ENCODE results near the gene GADL1.

GADL1 gene

DNA sequence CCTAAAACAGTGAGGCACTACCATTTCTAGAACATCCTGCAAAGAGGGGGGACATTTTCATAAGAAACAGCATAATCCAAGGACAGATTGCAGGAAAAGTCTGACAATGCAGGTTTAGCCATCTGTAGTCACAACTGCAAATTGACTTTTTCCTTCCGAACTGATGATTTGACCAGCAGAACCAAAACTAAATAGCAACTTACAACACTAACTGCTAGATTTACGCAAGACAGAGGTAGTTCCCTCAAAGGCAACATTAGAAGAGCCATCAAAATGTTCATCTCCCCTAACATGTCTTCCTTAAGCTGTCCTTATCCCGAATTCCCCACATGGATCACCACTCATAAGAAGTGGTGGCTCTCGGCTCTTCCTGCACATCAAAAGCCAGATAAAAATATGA is 129.6 kb downstream of the GADL1 start:
- TF ChIP-seq, protein P1, sequence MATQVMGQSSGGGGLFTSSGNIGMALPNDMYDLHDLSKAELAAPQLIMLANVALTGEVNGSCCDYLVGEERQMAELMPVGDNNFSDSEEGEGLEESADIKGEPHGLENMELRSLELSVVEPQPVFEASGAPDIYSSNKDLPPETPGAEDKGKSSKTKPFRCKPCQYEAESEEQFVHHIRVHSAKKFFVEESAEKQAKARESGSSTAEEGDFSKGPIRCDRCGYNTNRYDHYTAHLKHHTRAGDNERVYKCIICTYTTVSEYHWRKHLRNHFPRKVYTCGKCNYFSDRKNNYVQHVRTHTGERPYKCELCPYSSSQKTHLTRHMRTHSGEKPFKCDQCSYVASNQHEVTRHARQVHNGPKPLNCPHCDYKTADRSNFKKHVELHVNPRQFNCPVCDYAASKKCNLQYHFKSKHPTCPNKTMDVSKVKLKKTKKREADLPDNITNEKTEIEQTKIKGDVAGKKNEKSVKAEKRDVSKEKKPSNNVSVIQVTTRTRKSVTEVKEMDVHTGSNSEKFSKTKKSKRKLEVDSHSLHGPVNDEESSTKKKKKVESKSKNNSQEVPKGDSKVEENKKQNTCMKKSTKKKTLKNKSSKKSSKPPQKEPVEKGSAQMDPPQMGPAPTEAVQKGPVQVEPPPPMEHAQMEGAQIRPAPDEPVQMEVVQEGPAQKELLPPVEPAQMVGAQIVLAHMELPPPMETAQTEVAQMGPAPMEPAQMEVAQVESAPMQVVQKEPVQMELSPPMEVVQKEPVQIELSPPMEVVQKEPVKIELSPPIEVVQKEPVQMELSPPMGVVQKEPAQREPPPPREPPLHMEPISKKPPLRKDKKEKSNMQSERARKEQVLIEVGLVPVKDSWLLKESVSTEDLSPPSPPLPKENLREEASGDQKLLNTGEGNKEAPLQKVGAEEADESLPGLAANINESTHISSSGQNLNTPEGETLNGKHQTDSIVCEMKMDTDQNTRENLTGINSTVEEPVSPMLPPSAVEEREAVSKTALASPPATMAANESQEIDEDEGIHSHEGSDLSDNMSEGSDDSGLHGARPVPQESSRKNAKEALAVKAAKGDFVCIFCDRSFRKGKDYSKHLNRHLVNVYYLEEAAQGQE (IDR thresholded peaks at IDR 0.05; ENCODE audit: insufficient replicate concordance, low read depth), result no peak
- TF ChIP-seq GABPA (IDR thresholded peaks at IDR 0.05; ENCODE audit: low read depth), result no peak
- TF ChIP-seq POLR2AphosphoS5 (IDR thresholded peaks at IDR 0.05; ENCODE audit: low read depth), result no peak
- TF ChIP-seq, protein P2, sequence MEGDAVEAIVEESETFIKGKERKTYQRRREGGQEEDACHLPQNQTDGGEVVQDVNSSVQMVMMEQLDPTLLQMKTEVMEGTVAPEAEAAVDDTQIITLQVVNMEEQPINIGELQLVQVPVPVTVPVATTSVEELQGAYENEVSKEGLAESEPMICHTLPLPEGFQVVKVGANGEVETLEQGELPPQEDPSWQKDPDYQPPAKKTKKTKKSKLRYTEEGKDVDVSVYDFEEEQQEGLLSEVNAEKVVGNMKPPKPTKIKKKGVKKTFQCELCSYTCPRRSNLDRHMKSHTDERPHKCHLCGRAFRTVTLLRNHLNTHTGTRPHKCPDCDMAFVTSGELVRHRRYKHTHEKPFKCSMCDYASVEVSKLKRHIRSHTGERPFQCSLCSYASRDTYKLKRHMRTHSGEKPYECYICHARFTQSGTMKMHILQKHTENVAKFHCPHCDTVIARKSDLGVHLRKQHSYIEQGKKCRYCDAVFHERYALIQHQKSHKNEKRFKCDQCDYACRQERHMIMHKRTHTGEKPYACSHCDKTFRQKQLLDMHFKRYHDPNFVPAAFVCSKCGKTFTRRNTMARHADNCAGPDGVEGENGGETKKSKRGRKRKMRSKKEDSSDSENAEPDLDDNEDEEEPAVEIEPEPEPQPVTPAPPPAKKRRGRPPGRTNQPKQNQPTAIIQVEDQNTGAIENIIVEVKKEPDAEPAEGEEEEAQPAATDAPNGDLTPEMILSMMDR (IDR thresholded peaks at IDR 0.05; ENCODE audit: insufficient read depth, low read length), result no peak
- no peak for TF ChIP-seq SPI1 (IDR thresholded peaks at IDR 0.05; ENCODE audit: borderline replicate concordance, low read depth)
- no peak for DNase-seq (ENCODE audit: low read depth in 1 of 2, low spot score in 1 of 2)
- no peak overlapping the region for H3K4me3 ChIP-seq (replicated peaks; ENCODE audit: insufficient read depth, low read length)
- no peaks in the 10 kb centered on the region for H3K27me3 ChIP-seq (ENCODE audit: insufficient read depth, poor library complexity, severe bottlenecking)
- 0 out of 2 replicates have a peak overlapping the region, but pooled peaks have one; percentile 9 for H3K27ac ChIP-seq (replicated peaks)

DNA sequence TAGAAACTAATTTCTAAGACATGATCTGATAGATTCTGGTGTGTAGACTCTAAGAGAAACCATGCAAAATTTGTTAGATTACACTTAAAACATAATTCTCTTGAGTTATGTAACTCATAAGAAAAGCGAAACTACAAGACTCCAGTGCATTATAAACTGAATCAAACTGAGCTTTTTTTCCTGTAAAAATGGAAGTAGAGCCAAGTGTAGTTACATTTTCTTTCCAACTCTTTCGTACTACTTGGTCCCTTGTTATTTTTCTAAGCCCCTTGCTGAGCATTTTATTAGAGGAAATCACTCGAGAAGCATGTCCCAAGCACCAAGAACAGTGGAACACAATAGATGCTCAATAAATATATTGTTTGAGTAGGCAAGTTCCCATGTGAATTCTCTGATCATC is 130.2 kb downstream of the GADL1 start:
- Histone ChIP-seq H3K27ac (replicated peaks) (0 out of 2 replicates have a peak overlapping the region, but pooled peaks have one; percentile 9), H3K4me3 (replicated peaks; ENCODE audit: insufficient read depth, low read length) (no peak overlapping the region), H3K27me3 (ENCODE audit: insufficient read depth, poor library complexity, severe bottlenecking) (no peaks in the 10 kb centered on the region)
- TF ChIP-seq, protein P1 (IDR thresholded peaks at IDR 0.05; ENCODE audit: insufficient replicate concordance, low read depth), result peak; percentile 22
- no peak for TF ChIP-seq SPI1 (IDR thresholded peaks at IDR 0.05; ENCODE audit: borderline replicate concordance, low read depth)
- DNase-seq (ENCODE audit: low read depth in 1 of 2, low spot score in 1 of 2), result no peak

DNA sequence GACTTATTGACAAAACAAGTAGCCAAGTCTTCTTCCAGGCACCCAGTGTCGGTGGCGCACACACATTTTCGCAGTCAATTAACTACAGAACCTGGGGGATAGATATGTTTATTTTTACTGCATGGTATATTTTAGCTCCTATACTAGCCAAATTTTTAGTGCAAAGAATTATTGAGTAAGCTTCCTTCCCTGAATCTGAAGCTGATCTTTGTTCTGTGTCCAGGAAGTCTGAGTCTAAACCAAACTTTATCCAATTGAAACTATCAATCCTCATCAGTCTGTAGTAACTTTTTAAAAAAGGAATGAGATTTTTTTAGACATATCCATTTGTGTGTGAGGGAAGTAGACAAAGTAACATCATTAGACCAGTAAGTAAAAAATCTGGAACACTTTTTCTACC is 133.1 kb downstream of the GADL1 start:
- TF ChIP-seq, protein P1 (IDR thresholded peaks at IDR 0.05; ENCODE audit: insufficient replicate concordance, low read depth), result no peak
- no peak for DNase-seq (ENCODE audit: low read depth in 1 of 2, low spot score in 1 of 2)
- Histone ChIP-seq H3K4me3 (replicated peaks; ENCODE audit: insufficient read depth, low read length) (no peak overlapping the region), H3K27ac (replicated peaks) (no peak overlapping the region), H3K27me3 (ENCODE audit: insufficient read depth, poor library complexity, severe bottlenecking) (no peaks in the 10 kb centered on the region)

DNA sequence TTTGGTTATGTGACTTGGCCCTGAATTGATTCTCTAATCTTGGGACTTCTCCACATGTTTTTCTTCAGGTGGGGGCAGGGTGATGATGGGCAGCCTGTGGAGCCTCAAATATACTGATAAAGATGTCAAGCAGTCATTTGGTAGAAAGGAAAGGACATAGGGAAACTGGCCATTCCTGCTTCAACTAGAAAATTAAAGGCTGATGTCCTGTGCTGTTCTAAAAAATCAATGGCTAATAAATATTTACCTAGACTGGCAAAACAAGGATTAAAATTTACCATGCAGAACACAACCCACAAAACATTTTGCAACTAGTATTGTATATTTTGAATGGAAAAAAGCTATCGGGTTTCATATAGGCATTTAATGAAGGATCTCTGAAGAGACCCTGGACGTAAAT is 133.7 kb downstream of the GADL1 start:
- no peaks in the 10 kb centered on the region for H3K27me3 ChIP-seq (ENCODE audit: insufficient read depth, poor library complexity, severe bottlenecking)
- no peak for DNase-seq (ENCODE audit: low read depth in 1 of 2, low spot score in 1 of 2)
- TF ChIP-seq, protein P2 (IDR thresholded peaks at IDR 0.05; ENCODE audit: insufficient read depth, low read length), result no peak
- TF ChIP-seq SPI1 (IDR thresholded peaks at IDR 0.05; ENCODE audit: borderline replicate concordance, low read depth), result no peak
- TF ChIP-seq POLR2AphosphoS5 (IDR thresholded peaks at IDR 0.05; ENCODE audit: low read depth), result no peak
- no peak for TF ChIP-seq GABPA (IDR thresholded peaks at IDR 0.05; ENCODE audit: low read depth)
- TF ChIP-seq, protein P1 (IDR thresholded peaks at IDR 0.05; ENCODE audit: insufficient replicate concordance, low read depth), result no peak
- H3K4me3 ChIP-seq (replicated peaks; ENCODE audit: insufficient read depth, low read length), result no peak overlapping the region
- no peak overlapping the region for H3K27ac ChIP-seq (replicated peaks)

Data from HL-60 (cell line).